HS-27A (cell line): ENCODE data around the gene KCNE3.

Experiments used
- DNase-seq: peaks from one replicate; pipeline ENCODE4 v3.0.0-alpha.2; 2012; ENCODE audit warnings: low read depth, missing footprints

KCNE3 gene

GRCh38 chr11:74471668-74472429, 4.5 kb upstream of the KCNE3 start:
- no peak for DNase-seq

DNA sequence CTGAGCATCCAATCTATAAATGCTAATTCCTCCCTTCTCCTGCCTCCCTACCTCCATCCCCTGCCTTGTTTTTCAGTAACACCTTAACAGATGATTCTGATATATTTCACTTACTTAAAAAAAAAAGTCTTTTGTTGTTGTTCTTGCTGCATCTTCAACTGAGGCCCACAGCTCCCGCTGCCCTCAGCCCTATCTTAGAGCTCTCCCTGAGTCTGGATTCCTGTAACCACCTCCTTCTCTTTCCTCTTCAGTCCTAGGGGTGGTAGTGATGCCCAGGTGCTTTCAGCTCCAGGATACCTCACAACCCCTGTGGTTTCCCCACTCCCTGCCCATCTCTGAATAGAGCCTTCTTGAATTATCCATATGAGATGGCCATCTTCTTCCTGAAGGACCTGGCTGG, 3.7 kb upstream of the KCNE3 start:
- no peak for DNase-seq

GRCh38 chr11:74470526-74470925, 3.2 kb upstream of the KCNE3 start:
- DNase-seq = no peak

- no peak for DNase-seq
Observed at GRCh38 chr11:74468936-74469335, 1.6 kb upstream of the KCNE3 start.

GRCh38 chr11:74468521-74468920, 1.2 kb upstream of the KCNE3 start:
- no peak for DNase-seq

DNA sequence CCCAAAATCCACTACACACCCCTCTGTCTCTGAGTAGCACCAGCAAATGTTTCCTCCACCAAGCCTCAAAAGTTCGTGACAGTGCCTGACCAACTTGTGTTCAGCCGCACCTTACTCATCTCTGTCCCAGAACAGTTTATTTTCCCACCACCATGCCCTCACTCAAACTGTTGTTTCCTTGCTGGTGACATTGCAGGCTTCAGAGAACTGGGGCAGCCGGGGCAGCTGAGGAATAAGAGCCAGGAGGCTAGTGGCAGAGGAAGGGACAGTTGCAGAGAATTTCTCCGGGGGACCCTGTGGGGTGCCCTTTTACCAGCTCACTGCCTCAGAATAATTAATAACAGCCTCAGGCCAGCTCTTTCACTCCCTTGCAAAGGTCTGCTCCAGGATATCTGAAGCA, 709 bp upstream of the KCNE3 start:
- no peak for DNase-seq

DNA sequence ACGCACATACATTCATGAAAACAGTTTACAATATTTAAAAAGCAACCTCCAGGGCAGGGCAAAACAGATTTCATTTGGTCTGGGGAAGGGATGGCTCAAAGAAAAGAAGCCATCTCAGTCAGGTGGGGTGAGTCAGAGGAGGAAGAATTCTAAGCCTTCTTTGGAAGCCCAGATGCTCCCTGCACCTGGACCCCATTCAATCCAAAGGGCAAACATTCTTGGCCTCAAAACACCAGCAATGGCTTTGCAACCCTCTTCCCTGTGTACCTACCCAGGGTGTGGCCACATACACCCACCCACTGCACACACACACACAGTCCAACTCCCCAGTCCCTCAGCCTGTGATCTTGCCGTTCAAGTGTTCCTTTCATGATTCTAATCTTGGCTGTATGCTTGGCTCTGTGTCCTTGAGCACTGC, 2.0 kb downstream of the KCNE3 start:
- no peak for DNase-seq

- DNase-seq = no peak
Observed at GRCh38 chr11:74464746-74465145, 2.6 kb downstream of the KCNE3 start.

DNA sequence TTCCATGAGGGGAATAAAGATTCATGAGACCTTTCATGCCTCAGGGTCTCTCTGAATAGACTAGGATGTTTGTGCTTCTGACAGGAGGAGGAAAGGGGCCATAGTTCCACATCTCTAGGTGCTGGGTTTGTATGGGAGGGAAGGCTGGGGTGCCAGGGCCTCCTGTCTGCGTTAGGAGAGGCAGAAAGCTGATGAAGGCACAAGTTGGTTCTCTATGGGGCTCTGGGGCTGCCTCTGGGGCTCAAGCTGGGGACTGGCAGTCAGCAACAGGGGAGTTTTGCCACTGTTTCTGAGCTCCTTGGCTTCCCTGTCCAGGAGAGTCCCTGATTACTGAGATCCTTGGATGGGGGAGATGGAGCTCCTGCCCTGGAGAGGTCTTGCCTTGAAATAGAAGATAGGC, 4.1 kb downstream of the KCNE3 start:
- DNase-seq = no peak

DNA sequence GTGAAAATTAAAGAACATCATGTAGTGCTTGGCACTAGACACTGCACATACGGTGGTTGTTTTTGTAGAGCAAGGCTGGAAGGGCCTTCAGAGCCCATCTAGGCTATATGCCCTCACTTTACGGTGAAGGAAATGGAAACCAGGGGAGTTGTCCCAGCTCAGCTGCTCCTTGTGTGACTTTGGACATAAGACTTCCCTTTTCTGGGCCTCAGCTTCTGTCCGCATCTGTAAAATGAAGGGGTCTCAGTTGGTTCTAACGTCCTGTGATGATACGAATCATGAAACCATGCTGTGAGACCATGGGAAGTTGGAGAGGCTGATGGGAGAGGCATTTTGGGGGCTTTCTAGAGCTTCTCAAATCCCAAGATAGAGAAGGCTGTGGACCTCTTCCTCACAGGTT, 4.7 kb downstream of the KCNE3 start:
- DNase-seq = no peak

- DNase-seq = no peak
Observed at GRCh38 chr11:74462009-74462408, 5.3 kb downstream of the KCNE3 start.

- DNase-seq = no peak
Observed at GRCh38 chr11:74460481-74461154, 6.7 kb downstream of the KCNE3 start.

GRCh38 chr11:74460065-74460464, 7.3 kb downstream of the KCNE3 start:
- no peak for DNase-seq

- DNase-seq = no peak
Observed at GRCh38 chr11:74459584-74459983, 7.8 kb downstream of the KCNE3 start.

- no peak for DNase-seq
Observed at GRCh38 chr11:74457356-74457755, 10.0 kb downstream of the KCNE3 start.

GRCh38 chr11:74453373-74453975, 13.9 kb downstream of the KCNE3 start:
- DNase-seq = peak; percentile 30

DNA sequence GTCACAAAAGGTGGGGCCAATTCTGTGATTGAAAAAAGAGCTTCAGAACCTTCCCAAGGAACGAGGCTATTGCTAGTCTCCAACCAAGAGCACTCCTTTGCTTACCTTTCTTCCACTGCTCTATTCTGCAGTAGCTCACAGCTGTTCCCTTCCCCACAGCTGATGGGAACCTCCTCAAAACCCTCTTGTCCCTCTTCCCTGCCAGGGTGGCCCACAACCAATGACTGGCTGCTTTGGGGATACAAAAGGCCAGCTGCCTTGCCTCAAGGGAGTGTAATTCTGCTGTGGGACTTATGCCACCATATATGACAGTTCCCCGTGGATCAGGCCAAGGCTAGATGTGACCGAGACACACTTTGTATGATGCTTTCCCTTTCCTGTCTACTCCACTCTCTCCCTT, 15.0 kb downstream of the KCNE3 start:
- no peak for DNase-seq

GRCh38 chr11:74450318-74450717, 17.0 kb downstream of the KCNE3 start:
- DNase-seq = no peak

- peak; percentile 46 for DNase-seq
Observed at GRCh38 chr11:74449369-74449931, 17.9 kb downstream of the KCNE3 start.

GRCh38 chr11:74447720-74448119, 19.6 kb downstream of the KCNE3 start:
- DNase-seq = no peak

DNA sequence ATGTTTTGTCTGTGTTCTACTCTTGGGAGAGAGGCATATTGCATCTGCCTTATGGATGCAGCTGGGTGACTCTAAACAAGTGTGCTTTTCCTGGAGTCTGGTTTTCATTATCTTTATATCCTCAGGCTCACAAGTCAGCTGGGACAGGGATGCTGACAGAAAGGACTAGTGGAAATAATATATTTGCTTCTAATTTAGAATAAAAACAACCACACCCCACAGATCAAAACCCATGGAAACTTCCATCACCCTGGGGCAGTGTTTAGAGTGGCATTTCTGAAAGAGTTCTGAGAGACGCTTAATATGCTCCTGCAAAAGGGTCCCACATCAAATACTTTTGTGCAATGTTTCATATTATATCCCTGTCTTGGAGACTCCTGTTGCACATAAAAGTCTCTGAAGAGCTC, 20.8 kb downstream of the KCNE3 start:
- DNase-seq = no peak

DNA sequence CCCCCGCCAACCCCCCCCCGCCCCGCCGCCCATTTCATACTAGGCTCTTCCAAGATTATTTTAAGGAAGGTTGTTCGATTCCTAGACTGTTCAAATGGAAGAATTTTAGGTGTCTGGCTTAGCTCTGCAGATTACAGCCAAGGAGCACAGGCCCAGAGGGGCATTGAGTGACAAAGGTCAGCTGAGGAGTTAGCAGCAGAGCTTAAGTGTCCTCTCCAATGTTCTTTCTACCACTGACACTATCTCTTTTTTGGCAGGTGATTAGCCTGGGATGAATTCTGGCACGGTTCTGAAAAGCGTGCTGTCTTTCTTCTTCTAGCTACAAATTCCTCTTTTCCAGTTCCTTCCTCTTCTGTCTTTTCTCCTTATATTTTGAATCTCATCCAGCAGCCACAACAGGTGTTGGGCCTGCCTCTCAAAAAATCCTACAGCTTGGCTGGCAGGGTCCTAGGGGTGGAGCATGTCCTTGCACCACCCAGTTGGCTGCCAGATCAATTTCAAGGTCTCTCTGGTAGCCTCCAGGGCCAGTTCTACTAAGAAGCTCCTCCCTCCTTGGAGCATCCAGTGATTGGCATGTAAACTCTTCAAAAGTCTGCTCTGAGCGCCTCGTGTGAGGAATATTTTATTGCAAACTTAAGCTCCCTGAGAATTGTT, 23.0 kb downstream of the KCNE3 start:
- DNase-seq = no peak
